GM18907 (cell line): ENCODE measurements around the gene PDE4DIP.
"Not testable (repeated sequence)": the region's sequence is repeated elsewhere in the genome, so short reads cannot be mapped to it uniquely, and the experiment has no call there.

Experiments used
- ATAC-seq: cut with Tn5 transposase; IDR thresholded peaks from one replicate; pipeline ENCODE4 v1.9.1; 2021; ENCODE audit warnings: mild to moderate bottlenecking, moderate library complexity; ENCODE audit not compliant: unreplicated experiment

PDE4DIP gene

DNA sequence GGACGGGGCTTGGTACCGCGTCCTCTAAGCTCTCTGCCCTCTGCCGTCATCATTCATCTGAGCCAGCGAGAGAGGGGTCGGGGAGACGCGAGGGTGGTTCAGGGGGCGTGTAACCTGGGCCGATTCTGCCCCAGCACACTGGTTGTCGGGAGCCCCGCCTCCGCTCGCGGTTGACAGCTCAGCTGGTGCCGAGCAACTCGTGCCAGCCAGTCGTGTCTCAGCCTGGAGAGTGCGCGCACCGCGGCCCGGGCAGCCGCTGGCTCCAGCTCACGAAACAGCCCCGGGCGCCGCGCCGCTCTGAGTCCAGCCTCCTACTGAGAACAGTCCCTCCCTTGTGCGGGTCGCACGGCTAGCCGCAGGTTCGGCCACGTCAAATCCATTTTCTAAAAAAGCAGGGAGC lies at the start of gene PDE4DIP:
TSS of gene PDE4DIP (plus strand) at position 209 of the 400 bp plus-strand sequence. CDS start 347 bp downstream, outside the sequence.
- ATAC-seq, result not testable (repeated sequence)

GRCh38 chr1:148808268-148808928 lies 35.8 kb upstream of the PDE4DIP start:
- ATAC-seq, result not testable (repeated sequence)

- ATAC-seq, result not testable (repeated sequence)
These were observed 35.3 kb upstream of the PDE4DIP start for GRCh38 chr1:148808929-148809283.

- not testable (repeated sequence) for ATAC-seq
These were observed 22.0 kb upstream of the PDE4DIP start for GRCh38 chr1:148822180-148822579.

- ATAC-seq, result not testable (repeated sequence)
These were observed 20.4 kb upstream of the PDE4DIP start for GRCh38 chr1:148823822-148824221.

DNA sequence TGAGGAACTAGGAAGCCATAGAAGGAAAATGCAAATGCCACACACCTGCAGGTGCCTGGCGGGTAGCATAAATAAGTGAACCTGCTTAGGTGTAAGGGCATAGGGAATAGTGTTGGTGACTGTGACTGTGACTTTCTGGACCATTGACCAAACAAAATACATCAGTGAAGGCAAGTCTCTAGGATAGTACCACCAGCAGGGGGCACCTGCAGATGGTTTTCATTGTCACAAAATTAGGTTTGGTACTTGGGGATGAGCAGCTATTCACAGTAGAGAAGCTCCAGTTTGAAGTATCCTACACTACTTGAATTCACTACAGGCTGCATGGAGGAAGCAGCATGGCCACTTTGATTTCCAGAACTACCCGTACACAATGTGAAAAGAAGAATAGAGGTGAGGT lies 19.2 kb upstream of the PDE4DIP start:
- not testable (repeated sequence) for ATAC-seq

DNA sequence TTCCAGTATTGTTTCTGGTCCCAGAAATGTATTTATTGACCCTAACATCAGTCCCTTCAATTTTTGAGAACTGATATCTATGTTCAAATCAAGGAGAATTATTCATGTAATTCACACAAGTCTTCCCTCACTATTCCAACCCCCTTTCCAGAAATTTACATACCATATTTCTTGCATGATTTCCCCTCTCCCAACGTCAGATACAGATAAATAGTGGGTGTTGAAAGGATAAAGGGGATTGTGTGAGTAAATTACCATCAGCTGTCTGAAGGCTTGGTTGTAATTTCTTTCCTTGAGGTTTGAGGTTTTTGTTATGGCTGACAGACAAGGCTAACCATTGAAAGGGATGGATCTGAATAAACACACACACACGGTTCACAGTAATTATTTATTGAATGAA lies 15.7 kb upstream of the PDE4DIP start:
- not testable (repeated sequence) for ATAC-seq

DNA sequence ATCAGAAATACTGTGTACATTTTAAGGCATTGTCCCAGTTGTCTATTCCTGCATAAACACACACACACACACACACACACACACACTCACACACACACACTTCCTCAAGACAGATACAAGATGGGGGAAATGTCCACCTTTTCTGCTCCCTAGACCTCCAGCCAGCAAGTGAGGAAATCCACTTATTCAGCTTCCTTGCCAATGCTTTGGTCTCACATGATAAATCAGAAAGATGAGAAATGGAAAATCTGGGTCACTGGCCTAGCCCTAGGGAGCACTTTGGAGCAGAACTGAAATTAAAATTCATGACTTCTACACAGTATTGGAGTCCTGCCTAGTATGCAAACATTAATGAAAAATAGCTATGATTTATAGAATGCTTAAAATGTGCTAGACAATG lies 15.3 kb upstream of the PDE4DIP start:
- ATAC-seq, result not testable (repeated sequence)

GRCh38 chr1:148829365-148829764 lies 14.9 kb upstream of the PDE4DIP start:
- not testable (repeated sequence) for ATAC-seq

DNA sequence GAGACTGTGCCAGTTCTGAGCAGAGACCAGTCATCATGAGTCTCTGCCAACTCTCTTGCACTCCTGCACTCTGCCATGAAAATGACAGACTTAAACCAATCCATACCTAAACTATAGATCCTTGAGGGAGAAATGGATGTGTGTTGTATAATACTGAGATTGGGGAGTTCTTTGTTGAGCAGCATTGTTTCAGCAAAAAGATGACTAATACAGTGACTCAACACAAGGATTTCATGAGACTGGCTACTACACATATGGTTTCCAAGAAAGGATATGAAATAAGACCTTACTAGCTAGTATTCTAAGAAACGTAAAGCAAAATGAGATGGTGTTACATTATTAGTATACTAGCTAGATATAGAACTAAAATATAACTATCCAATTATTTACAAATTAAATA lies 3.0 kb upstream of the PDE4DIP start:
- not testable (repeated sequence) for ATAC-seq

- not testable (repeated sequence) for ATAC-seq
These were observed 423 bp downstream of the PDE4DIP start for GRCh38 chr1:148844651-148845050.

DNA sequence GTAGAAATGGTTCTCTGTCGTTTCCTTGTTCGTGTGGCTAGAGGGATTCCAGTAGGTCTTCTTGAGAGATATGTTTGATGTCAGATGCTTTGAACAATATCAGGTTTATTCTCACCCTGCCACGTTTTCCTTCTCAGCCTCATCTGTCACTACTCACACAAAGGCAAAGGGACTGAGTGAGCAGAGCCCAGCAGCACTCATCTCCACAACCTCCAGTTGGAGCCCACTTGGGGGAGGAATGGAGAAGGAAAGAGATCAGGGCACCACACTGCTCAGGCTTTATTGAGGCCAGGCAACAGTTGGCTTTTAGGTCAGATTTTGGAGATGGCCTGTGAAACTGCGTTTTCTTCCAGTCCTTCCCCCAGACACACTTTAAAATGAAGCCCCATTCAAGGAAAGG lies 840 bp downstream of the PDE4DIP start:
- not testable (repeated sequence) for ATAC-seq

GRCh38 chr1:148850347-148850746 lies 6.1 kb downstream of the PDE4DIP start:
- not testable (repeated sequence) for ATAC-seq

- not testable (repeated sequence) for ATAC-seq
These were observed 6.6 kb downstream of the PDE4DIP start for GRCh38 chr1:148850840-148851239.

- ATAC-seq, result not testable (repeated sequence)
These were observed 7.5 kb downstream of the PDE4DIP start for GRCh38 chr1:148851684-148852083.

GRCh38 chr1:148853363-148853762 lies 9.1 kb downstream of the PDE4DIP start:
- ATAC-seq, result not testable (repeated sequence)

GRCh38 chr1:148854063-148854462 lies 9.8 kb downstream of the PDE4DIP start:
- not testable (repeated sequence) for ATAC-seq

DNA sequence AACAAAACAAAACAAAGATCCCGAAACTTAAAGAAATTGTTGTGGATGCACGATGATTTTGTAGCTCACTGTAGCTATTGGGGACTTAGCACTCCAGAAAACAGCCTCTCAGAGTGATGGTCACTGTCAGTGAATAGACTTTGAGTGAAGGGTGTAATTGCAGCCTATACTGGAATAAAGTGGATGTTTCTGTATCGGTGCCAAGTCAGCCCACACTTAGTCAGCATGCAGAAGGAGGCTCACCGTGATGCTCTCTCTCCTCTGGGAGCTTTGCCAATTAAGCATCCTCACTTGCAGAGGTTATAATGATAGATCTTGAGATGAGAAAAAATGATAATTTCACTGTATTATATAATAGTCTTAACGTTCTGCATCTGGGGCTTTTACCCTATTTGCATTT lies 11.1 kb downstream of the PDE4DIP start:
- ATAC-seq, result not testable (repeated sequence)

- not testable (repeated sequence) for ATAC-seq
These were observed 15.8 kb downstream of the PDE4DIP start for GRCh38 chr1:148860049-148860448.

GRCh38 chr1:148860579-148861259 lies 16.5 kb downstream of the PDE4DIP start:
- not testable (repeated sequence) for ATAC-seq

- ATAC-seq, result not testable (repeated sequence)
These were observed 18.4 kb downstream of the PDE4DIP start for GRCh38 chr1:148862590-148862989.
